Right lobe of liver (tissue), 6 donors: ENCODE results near the gene TMEM14B. TPM values are rescaled to one million over a fixed set of nuclear protein-coding genes. Genes with fewer than 3 reads are reported as not detected.
A peak's percentile ranks its signal among the peaks of the same experiment; 100 is the strongest.

Experiments used
- ATAC-seq, 4 donors: fragments of 200-7000 bp; cut with Tn5 transposase; one replicate each; pipeline ENCODE4 v1.9.1; 2020; ENCODE audit warnings: mild to moderate bottlenecking in 4 of 4, moderate library complexity in 4 of 4
- DNase-seq, 3 donors: peaks; one replicate each; pipeline ENCODE4 v3.0.0-alpha.2; 2020
- H3K27ac ChIP-seq, 3 donors: fragments of 200-600 bp; one replicate each; pipeline ENCODE4 v1.8.0; 2022
- H3K27me3 ChIP-seq, 2 donors: fragments of 200-600 bp; one replicate each; pipeline ENCODE4 v1.8.0; 2022
- H3K36me3 ChIP-seq, 4 donors: fragments of 200-600 bp; sonication (generic) in 1 of 4; one replicate each; pipeline versions ENCODE4 v1.5.1 to v1.8.0; 2017 to 2022; ENCODE audit warnings: control low read depth in 1 of 4
- H3K4me1 ChIP-seq, 4 donors: fragments of 200-600 bp; sonication (generic) in 1 of 4; one replicate each; pipeline versions ENCODE4 v1.5.1 to v1.8.0; 2017 to 2022; ENCODE audit warnings: control low read depth in 1 of 4
- H3K4me3 ChIP-seq, 3 donors: fragments of 200-600 bp; one replicate each; pipeline ENCODE4 v1.8.0; 2022
- H3K9me3 ChIP-seq, 4 donors: fragments of 200-600 bp; sonication (generic) in 1 of 4; one replicate each; pipeline versions ENCODE4 v1.5.1 to v1.8.0; 2017 to 2022; ENCODE audit warnings: control low read depth in 1 of 4
- CTCF ChIP-seq, 4 donors: fragments of 200-600 bp in 3 of 4; fragments of 450-650 bp in 1 of 4; IDR thresholded peaks; one replicate each; pipeline versions ENCODE4 v1.5.1 to v1.8.0; 2016 to 2022; ENCODE audit warnings: antibody characterized with exemption in 4 of 4, mild to moderate bottlenecking in 2 of 4
- POLR2A ChIP-seq: fragments of 450-650 bp; IDR thresholded peaks from one replicate; pipeline ENCODE4 v1.6.1; 2017; ENCODE audit warnings: antibody characterized with exemption, mild to moderate bottlenecking
- WGBS: methylation state at CpG from one replicate; pipeline ENCODE4 v1.1.6; 2018; ENCODE audit warnings: low coverage, low lambda C conversion rate; ENCODE audit not compliant: insufficient coverage; ENCODE audit errors: missing lambda C conversion rate; 5-methylcytosine and 5-hydroxymethylcytosine counted together
- intact Hi-C, 2 donors: fragments of 100-400 bp; cut with DNase I; formaldehyde crosslinking; loops; one replicate each; pipeline versions ENCODE4 v1.11.2 to v1.14.1; 2022
- long read RNA-seq: library from polyadenylated mRNA; unstranded; transcript quantifications from one replicate; pipeline ENCODE4 v2.0.0, GENCODE V29; 2019
- total RNA-seq, 6 experiments: library from RNA; depleted of rRNA in 2 of 6; stranded (reverse); fragments of >200 nt in 2 of 6; fragmentation: NEBNext Ultra II Directional in 3 of 6; extraction: Animal tissue kit (Norgen Biotek cat#: 25700) in 3 of 6; gene quantifications; one replicate each; pipeline versions ENCODE4 v1.1.0 to v1.2.4, GENCODE V29; 2016 to 2023
- donor health status: DM: no; HTN: yes; CAD: no.
- donor health status: DM: no; HTN: no; CAD: no.
- donor health status: DM: no; HTN: no; CAD: no.
- donor health status: DM: no; HTN: yes; CAD: no.
- donor health status: DM: no; HTN: yes; CAD: no.

The TMEM14B gene
- 10 to 100 TPM; 32.6 to 49.8 (median 43.5) TPM for total RNA-seq
- long read RNA-seq, transcript TMEM14B-202 (6 exons, 975 nt) = major isoform, 18 of 25 reads
- long read RNA-seq, partial matches to known transcripts = 2 of 25 reads
- long read RNA-seq, other reads (novel, unspliced or antisense) = 3 of 25 reads

DNA sequence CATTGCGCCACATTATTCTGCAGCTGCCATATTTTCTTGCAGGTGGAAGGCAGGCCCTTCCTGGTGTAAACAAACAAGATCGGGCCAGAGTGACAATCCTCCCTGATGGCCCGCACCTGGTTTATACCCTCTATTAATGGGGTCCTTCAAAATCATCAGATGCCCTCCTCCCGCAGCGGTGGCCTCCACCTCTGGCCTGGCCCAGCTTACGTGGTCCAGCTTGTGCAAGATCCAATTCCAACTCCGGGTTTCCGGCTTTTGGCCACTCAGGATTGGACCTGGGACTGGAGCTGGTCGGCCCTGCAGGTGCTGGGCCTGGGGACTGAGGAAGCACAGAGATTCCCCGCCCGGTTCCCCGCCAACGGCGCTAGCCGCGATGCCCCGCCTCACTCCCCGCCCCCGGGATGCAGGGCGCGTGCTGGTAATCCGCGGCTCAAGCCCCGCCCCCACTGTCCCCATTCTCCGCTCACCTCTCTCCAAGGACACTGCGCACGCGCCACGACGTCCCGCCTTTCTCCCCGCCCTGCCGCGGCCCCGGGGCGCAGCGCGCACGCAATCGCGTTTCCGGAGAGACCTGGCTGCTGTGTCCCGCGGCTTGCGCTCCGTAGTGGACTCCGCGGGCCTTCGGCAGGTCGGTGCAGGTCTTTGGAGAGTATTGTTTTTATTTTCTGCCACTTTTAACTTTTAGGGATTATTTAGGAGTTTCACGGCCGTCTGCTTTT is at the start of gene TMEM14B:
TMEM14B (plus strand) TSS at position 555 of the 722 bp plus-strand sequence. CDS start 1,441 bp downstream, outside the sequence.
- H3K9me3 ChIP-seq = no peaks in the 10 kb centered on the region
- ATAC-seq (peak; percentile 99 to 100 (median 99)), DNase-seq (peak; percentile 100)
- TF ChIP-seq POLR2A (peak; percentile 89), CTCF (IDR thresholded peaks at IDR 0.05) (no peak)
- intact Hi-C loops = no loop called here
- H3K4me1 ChIP-seq = peaks cover 0 to 10% (median 0%) of the 10 kb centered on the region in 4 donors
- peak within 1 kb of the TSS; percentile 30 to 68 (median 67) for H3K27ac ChIP-seq
- peaks cover 0 to 4% (median 0%) of the 10 kb centered on the region in 4 donors for H3K36me3 ChIP-seq
- peak within 1 kb of the TSS; percentile 66 to 85 (median 81) for H3K4me3 ChIP-seq
- no peaks in the 10 kb centered on the region for H3K27me3 ChIP-seq
- under 1% methylated on average over 29 of the region's 52 CpGs for WGBS

- Histone ChIP-seq H3K9me3 (no peaks in the 10 kb centered on the region), H3K36me3 (peaks cover 0 to 13% (median 2%) of the 10 kb centered on the region in 4 donors), H3K27ac (no peak overlapping the region), H3K4me3 (no peak overlapping the region), H3K4me1 (no peaks in the 10 kb centered on the region), H3K27me3 (no peaks in the 10 kb centered on the region)
- 89% methylated on average over 8 of the region's 8 CpGs for WGBS
- ATAC-seq = no peak
- intact Hi-C loops = no loop called here
- no peak for TF ChIP-seq CTCF (IDR thresholded peaks at IDR 0.05)
- TF ChIP-seq POLR2A = no peak
- no peak for DNase-seq
These were observed 33.6 kb upstream of the TMEM14B start for GRCh38 chr6:10713962-10714361.

- Histone ChIP-seq H3K27me3 (no peaks in the 10 kb centered on the region), H3K9me3 (no peaks in the 10 kb centered on the region), H3K27ac (no peak overlapping the region), H3K36me3 (no peaks in the 10 kb centered on the region), H3K4me1 (peaks cover 0 to 13% (median 0%) of the 10 kb centered on the region in 4 donors), H3K4me3 (peak overlapping the region; percentile 44 to 75 (median 47))
- intact Hi-C loops = no loop called here
- no peak for ATAC-seq
- TF ChIP-seq CTCF (IDR thresholded peaks at IDR 0.05) (no peak), POLR2A (no peak)
- DNase-seq = no peak
- WGBS = 63% methylated on average over 5 of the region's 8 CpGs
These were observed 28.2 kb upstream of the TMEM14B start for GRCh38 chr6:10719296-10719963.

DNA sequence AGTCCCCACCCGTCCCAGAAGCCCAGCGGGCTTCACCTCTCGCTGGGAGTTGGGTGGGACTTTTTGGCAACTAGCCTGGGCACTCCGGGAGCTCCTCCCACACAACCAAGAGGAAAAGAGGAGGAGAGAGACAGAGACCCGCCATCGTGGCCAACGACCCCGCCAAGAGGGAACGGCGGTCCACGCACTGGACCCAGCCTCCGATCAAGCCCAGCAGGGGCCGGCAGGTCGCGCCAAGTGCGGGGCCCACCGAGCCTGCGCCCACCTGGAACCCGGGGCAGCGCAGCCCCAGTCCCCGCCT is 27.7 kb upstream of the TMEM14B start:
- Histone ChIP-seq H3K4me3 (peak overlapping the region; percentile 44 to 75 (median 47)), H3K27me3 (no peaks in the 10 kb centered on the region), H3K27ac (peak overlapping the region; percentile 9 to 70 (median 33)), H3K36me3 (no peaks in the 10 kb centered on the region), H3K9me3 (no peaks in the 10 kb centered on the region), H3K4me1 (peaks cover 0 to 13% (median 0%) of the 10 kb centered on the region in 4 donors)
- intact Hi-C loops = no loop called here
- TF ChIP-seq POLR2A = no peak
- TF ChIP-seq CTCF (IDR thresholded peaks at IDR 0.05) = no peak
- DNase-seq = peak; percentile 25 to 57 (median 53)
- ATAC-seq = no peak
- WGBS = 73% methylated on average over 10 of the region's 21 CpGs
